Chondrocyte (in vitro differentiated cells): Measurements from ENCODE around the gene GAMT. TPM values are rescaled to one million over a fixed set of nuclear protein-coding genes. Genes with fewer than 3 reads are reported as not detected.

Experiments used
- DNase-seq: peaks from one replicate; pipeline ENCODE4 v3.0.0; 2021; ENCODE audit warnings: mixed read lengths, low spot score
- H3K27ac Mint-ChIP-seq: one replicate; pipeline ENCODE4 v1.8.0; 2021; ENCODE audit warnings: mild to moderate bottlenecking, moderate library complexity, mixed read lengths; ENCODE audit not compliant: unreplicated experiment
- H3K27me3 Mint-ChIP-seq: 2 replicates; pipeline ENCODE4 v1.8.0; 2021; ENCODE audit warnings: low read depth, mixed read lengths
- H3K36me3 Mint-ChIP-seq: 2 replicates; pipeline ENCODE4 v1.8.0; 2021; ENCODE audit warnings: low read depth, mixed read lengths
- H3K4me1 Mint-ChIP-seq: 2 replicates; pipeline ENCODE4 v1.8.0; 2021; ENCODE audit warnings: low read depth, mild to moderate bottlenecking, mixed read lengths
- H3K4me3 Mint-ChIP-seq: one replicate; pipeline ENCODE4 v1.8.0; 2021; ENCODE audit warnings: mild to moderate bottlenecking, moderate library complexity, mixed read lengths; ENCODE audit not compliant: unreplicated experiment
- H3K9me3 Mint-ChIP-seq: 2 replicates; pipeline ENCODE4 v1.8.0; 2021; ENCODE audit warnings: low read depth, mixed read lengths
- total RNA-seq: library from RNA; stranded (reverse); gene quantifications from 3 replicates; pipeline ENCODE4 v1.2.1, GENCODE V29; 2021
- TF ChIP-seq, protein P1 (sequence below): fragments of 200-600 bp; sonication (generic); IDR thresholded peaks from 2 replicates; pipeline ENCODE4 v1.5.0; 2021; ENCODE audit warnings: antibody characterized with exemption, mild to moderate bottlenecking, moderate library complexity

The GAMT gene
- total RNA-seq, 1 donor from 2014 or later: 32.5 TPM

DNA sequence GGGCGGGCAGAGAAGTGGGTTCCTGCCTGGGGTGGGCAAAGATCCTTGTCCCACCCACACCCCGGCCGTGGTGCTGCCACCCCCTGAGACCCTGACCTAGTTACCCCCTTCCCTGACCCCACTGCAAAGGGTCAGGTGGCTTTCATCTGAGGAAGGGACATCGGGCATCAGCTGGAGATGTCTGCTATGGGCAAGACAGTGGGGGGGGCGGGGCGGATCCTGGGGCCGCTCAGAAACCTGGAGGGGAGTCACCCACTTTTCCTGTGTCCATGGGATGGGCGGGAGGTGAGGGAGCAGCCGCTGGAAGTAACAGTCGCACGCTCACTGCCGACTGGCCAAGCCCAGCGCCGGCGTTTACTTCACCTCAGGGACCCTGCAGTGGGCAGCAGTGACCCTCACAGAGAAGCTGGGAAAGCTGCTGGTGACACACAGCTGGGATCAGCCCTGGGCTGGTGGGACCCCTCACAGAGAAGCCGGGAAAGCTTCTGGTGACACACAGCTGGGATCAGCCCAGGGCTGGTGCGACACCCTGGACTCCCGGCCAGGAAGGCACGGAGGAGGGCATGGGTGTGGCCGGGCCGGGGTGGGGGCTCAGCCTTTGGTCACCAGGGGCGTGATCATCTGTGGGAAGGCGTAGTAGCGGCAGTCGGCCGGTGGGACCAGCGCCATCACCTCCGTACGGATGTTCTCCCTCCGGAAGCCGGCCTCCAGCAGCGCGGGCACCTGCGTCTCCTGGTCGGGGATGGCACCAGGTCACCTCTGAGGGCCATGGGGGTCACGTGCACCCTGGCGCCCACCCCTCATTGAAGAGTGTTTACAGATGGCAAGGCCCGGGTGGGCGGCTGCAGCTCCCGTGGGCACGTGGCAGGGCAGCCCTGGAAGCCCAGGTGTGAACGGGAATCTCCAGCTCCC, 4.3 kb downstream of the GAMT start:
- peaks cover 5% of the 10 kb centered on the region for H3K36me3 Mint-ChIP-seq
- TF ChIP-seq, protein P1, sequence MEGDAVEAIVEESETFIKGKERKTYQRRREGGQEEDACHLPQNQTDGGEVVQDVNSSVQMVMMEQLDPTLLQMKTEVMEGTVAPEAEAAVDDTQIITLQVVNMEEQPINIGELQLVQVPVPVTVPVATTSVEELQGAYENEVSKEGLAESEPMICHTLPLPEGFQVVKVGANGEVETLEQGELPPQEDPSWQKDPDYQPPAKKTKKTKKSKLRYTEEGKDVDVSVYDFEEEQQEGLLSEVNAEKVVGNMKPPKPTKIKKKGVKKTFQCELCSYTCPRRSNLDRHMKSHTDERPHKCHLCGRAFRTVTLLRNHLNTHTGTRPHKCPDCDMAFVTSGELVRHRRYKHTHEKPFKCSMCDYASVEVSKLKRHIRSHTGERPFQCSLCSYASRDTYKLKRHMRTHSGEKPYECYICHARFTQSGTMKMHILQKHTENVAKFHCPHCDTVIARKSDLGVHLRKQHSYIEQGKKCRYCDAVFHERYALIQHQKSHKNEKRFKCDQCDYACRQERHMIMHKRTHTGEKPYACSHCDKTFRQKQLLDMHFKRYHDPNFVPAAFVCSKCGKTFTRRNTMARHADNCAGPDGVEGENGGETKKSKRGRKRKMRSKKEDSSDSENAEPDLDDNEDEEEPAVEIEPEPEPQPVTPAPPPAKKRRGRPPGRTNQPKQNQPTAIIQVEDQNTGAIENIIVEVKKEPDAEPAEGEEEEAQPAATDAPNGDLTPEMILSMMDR: no peak
- H3K9me3 Mint-ChIP-seq: no peaks in the 10 kb centered on the region
- H3K27ac Mint-ChIP-seq: no peak overlapping the region
- DNase-seq: no peak
- H3K4me3 Mint-ChIP-seq: no peak overlapping the region
- no peaks in the 10 kb centered on the region for H3K27me3 Mint-ChIP-seq
- no peaks in the 10 kb centered on the region for H3K4me1 Mint-ChIP-seq

GRCh38 chr19:1396019-1396767, 5.1 kb downstream of the GAMT start:
- Mint-ChIP-seq H3K9me3 (no peaks in the 10 kb centered on the region), H3K36me3 (peaks cover 6% of the 10 kb centered on the region), H3K4me3 (no peak overlapping the region), H3K4me1 (no peaks in the 10 kb centered on the region), H3K27ac (no peak overlapping the region), H3K27me3 (no peaks in the 10 kb centered on the region)
- TF ChIP-seq, protein P1: no peak
- DNase-seq: no peak

DNA sequence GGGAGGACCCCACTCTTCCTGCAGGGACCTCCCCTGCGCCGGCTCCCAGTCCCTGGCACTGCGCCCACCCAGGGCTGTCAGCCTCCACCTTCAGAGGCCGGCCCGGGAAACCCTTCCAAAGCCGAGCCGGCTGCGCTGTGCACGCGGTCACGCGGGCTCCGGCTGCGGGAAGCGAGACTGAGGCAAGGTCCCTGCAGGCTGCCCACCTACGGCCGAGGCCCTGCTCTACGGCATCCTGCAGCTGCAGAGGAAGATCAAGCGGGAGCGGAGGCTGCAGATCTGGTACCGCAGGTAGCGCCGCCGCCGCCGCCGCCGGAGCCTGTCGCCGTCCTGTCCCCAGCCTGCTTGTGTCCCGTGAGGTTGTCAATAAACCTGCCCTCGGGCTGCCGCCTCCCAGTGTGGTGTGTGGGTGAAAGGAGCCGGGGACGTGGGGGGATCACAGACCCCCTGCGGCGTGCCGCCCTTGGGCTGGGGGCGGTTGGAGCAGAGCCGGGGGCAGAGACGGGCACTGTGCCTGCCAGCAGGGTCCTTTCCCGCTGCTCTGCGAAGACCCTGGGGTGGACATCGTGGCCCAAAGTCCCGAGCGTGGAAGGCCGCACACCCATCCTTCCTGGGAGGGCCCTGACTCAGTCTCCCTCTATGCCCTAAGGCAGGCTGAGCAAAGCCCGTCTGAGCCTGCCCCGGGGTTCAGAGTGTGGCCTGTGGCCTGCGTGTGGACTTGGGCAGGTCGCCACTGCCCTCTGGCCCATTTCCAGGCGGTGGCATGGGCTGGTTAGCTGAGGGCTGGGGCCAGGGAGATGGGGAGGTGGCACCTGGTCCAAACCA, 5.9 kb downstream of the GAMT start:
- TF ChIP-seq, protein P1: no peak
- Mint-ChIP-seq H3K4me1 (no peaks in the 10 kb centered on the region), H3K27ac (no peak overlapping the region), H3K36me3 (peaks cover 7% of the 10 kb centered on the region), H3K27me3 (no peaks in the 10 kb centered on the region), H3K9me3 (no peaks in the 10 kb centered on the region), H3K4me3 (no peak overlapping the region)
- no peak for DNase-seq

GRCh38 chr19:1394252-1395193, 6.8 kb downstream of the GAMT start:
- no peak overlapping the region for H3K4me3 Mint-ChIP-seq
- H3K27ac Mint-ChIP-seq: no peak overlapping the region
- TF ChIP-seq, protein P1: no peak
- DNase-seq: no peak
- H3K4me1 Mint-ChIP-seq: no peaks in the 10 kb centered on the region
- no peaks in the 10 kb centered on the region for H3K27me3 Mint-ChIP-seq
- no peaks in the 10 kb centered on the region for H3K9me3 Mint-ChIP-seq
- H3K36me3 Mint-ChIP-seq: peaks cover 9% of the 10 kb centered on the region
